GM21825 (cell line): Measurements from ENCODE around the gene GOLIM4.
"Not testable (repeated sequence)": the region's sequence is repeated elsewhere in the genome, so short reads cannot be mapped to it uniquely, and the experiment has no call there.

Experiments used
- ATAC-seq: cut with Tn5 transposase; IDR thresholded peaks from one replicate; pipeline ENCODE4 v1.9.1; 2021; ENCODE audit warnings: mild to moderate bottlenecking, moderate library complexity; ENCODE audit not compliant: unreplicated experiment

The GOLIM4 gene

GRCh38 chr3:168049367-168049974 is 46.3 kb downstream of the GOLIM4 start:
- no peak for ATAC-seq

GRCh38 chr3:168048414-168049330 is 47.1 kb downstream of the GOLIM4 start:
- no peak for ATAC-seq

- ATAC-seq = no peak
These were observed 47.8 kb downstream of the GOLIM4 start for GRCh38 chr3:168047936-168048335.

- peak; percentile 72 for ATAC-seq
These were observed 48.4 kb downstream of the GOLIM4 start for GRCh38 chr3:168047190-168047795.

- no peak for ATAC-seq
These were observed 51.7 kb downstream of the GOLIM4 start for GRCh38 chr3:168044049-168044448.

- ATAC-seq = peak; percentile 81
These were observed 55.0 kb downstream of the GOLIM4 start for GRCh38 chr3:168040607-168041208.

GRCh38 chr3:168037020-168037419 is 58.7 kb downstream of the GOLIM4 start:
- ATAC-seq = no peak

- ATAC-seq = no peak
These were observed 59.1 kb downstream of the GOLIM4 start for GRCh38 chr3:168036619-168037018.

- ATAC-seq = no peak
These were observed 61.4 kb downstream of the GOLIM4 start for GRCh38 chr3:168034152-168034928.

- no peak for ATAC-seq
These were observed 65.1 kb downstream of the GOLIM4 start for GRCh38 chr3:168030577-168030976.

- no peak for ATAC-seq
These were observed 66.0 kb downstream of the GOLIM4 start for GRCh38 chr3:168029705-168030104.

- ATAC-seq = no peak
These were observed 67.6 kb downstream of the GOLIM4 start for GRCh38 chr3:168028086-168028485.

GRCh38 chr3:168026764-168027163 is 69.0 kb downstream of the GOLIM4 start:
- no peak for ATAC-seq

GRCh38 chr3:168025076-168025475 is 70.6 kb downstream of the GOLIM4 start:
- no peak for ATAC-seq

GRCh38 chr3:168024537-168024941 is 71.2 kb downstream of the GOLIM4 start:
- ATAC-seq = peak; percentile 65

- ATAC-seq = no peak
These were observed 73.8 kb downstream of the GOLIM4 start for GRCh38 chr3:168021737-168022450.

- ATAC-seq = not testable (repeated sequence)
These were observed 84.4 kb downstream of the GOLIM4 start for GRCh38 chr3:168011280-168011679.

GRCh38 chr3:168006584-168006983 is 89.1 kb downstream of the GOLIM4 start:
- no peak for ATAC-seq

- no peak for ATAC-seq
These were observed 91.8 kb downstream of the GOLIM4 start for GRCh38 chr3:168003911-168004310.

- no peak for ATAC-seq
These were observed 92.8 kb downstream of the GOLIM4 start for GRCh38 chr3:168002786-168003368.
